ENCODE data around the gene WFDC5.
A peak's percentile ranks its signal among the peaks of the same experiment; 100 is the strongest.

Gene WFDC5

DNA sequence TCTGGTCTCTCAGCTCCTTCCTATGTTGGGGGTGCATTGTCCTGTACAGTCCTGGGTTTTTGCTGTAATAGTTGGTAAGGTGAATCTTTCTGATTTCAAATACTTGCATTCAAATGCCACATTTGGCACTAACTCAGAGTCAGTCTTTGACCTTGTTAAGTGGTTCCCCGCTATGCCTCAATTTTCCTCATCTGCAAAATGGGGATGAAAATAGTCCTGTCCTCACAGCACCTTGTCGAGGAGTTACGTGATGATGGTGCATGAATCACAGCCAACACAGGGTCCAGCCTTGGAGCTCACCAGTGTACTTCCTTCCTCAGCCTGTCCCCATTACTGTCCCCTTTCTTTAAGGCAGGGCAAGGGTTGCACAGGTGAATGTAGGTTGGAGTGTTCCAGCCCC lies 1.1 kb downstream of the WFDC5 start:
- DNase-seq = no peak

DNA sequence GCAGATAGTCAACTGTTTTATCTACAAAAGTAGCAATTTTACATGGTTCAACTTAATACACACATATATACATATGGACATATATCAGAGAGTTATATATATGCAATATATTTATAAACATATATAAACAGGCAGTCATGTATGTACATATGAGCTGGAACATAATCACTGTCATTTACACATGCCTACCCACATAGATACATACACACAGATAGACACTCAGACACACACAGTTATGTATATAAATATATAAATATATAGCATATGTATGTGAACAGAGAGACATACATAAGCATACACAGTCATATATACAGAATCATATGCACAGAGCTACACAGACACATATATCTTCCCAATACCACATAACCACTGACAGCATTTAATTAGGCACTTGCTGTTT lies 2.2 kb downstream of the WFDC5 start:
- no peak for DNase-seq

GRCh38 chr20:45111799-45112471 lies 3.0 kb downstream of the WFDC5 start:
- no peak for DNase-seq

DNA sequence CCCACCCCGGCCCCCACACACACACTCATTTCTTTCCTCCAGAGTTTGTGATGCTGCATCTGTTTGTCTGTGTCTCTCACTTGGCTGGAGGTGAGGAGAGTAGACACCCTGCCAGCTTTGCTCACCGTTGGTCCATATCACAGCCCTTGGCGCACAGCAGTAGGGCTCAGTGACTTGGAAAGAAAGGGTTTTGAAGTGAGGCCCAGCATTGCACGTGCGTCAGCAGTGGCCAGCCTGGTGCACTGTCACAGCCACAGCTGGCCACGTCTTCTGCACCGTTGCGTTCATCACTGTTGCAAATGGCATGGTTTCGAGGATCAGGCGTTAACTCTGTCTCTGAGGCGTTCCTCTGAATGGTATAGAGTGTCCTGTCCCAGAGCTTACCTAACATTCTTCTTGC lies 3.7 kb downstream of the WFDC5 start:
- DNase-seq = no peak

GRCh38 chr20:45110301-45110700 lies 4.7 kb downstream of the WFDC5 start:
- no peak for DNase-seq

DNA sequence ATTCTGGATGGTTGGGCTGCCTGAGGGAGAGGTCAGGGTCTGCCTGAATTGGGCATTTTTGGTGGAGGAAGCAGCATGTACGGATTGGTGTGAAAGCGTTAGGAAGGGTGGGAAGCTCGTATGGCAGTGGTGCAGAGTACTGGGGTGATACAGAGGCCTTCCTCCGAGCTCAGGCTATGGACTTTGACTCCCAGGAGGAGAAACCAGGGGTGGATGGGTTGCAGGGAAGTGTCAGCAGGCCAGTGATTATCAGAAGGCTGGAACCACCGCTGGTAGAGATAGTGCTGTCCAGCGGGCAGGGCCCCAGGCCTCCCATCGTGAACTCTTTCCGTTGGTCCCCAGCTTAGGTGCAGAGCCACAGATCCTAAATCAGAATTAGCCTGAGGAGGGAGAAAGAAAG lies 5.3 kb downstream of the WFDC5 start:
- DNase-seq = no peak

GRCh38 chr20:45105317-45105716 lies 9.7 kb downstream of the WFDC5 start:
- DNase-seq = no peak

DNA sequence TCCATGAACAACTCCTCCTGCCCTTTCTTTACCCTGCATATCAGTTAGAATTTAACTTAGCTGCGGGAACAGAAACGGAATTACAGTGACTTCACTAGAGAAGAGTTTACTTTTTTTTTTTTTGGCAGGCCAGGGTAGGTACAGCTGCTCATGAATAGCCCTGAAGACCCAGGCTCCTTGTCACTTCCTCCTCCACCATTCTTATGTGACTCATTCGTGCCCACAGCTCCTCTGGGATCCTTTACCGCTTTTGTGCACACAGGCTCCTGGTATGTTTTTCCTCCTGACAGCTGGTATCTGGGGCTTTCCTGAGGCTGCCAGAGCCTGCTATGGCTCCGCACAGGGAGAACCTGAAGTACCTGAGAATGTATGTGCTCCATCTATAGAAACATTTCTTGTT lies 10.2 kb downstream of the WFDC5 start:
- DNase-seq = no peak

DNA sequence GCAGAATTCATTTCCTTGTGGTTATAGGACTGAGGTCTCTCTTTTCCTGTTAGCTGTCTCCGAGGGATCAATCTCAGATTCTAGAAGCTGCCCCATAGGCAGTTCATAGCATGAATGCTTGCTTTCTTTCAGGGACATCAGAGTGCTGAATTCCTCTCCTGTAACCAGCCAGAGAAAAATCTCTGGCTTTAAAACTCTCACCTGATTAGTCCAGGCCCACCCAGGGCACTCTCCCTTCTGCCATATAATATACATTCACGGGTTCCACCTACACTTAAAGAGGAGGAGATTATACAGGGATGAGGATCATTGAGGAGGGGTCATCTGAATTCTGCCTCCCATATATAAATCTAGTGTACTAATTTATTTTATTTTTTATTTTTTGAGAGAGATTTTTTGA lies 11.9 kb downstream of the WFDC5 start:
- DNase-seq = no peak

GRCh38 chr20:45101333-45101850 lies 13.6 kb downstream of the WFDC5 start:
- DNase-seq = no peak

GRCh38 chr20:45100563-45101245 lies 14.3 kb downstream of the WFDC5 start, which contains the start of gene KCNS1:
Gene KCNS1 (minus strand): TSS chr20:45101127. CDS start chr20:45099236, 1,891 bp downstream.
- DNase-seq = no peak

GRCh38 chr20:45098103-45098773 lies 16.7 kb downstream of the WFDC5 start:
- peak; percentile 26 for DNase-seq

- DNase-seq = peak; percentile 49
These were observed 17.4 kb downstream of the WFDC5 start for GRCh38 chr20:45097485-45098102.

- no peak for DNase-seq
These were observed 18.2 kb downstream of the WFDC5 start for GRCh38 chr20:45096781-45097180.

GRCh38 chr20:45095805-45096238 lies 19.2 kb downstream of the WFDC5 start:
- DNase-seq = peak; percentile 52

GRCh38 chr20:45094864-45095574 lies 20.0 kb downstream of the WFDC5 start:
- no peak for DNase-seq

DNA sequence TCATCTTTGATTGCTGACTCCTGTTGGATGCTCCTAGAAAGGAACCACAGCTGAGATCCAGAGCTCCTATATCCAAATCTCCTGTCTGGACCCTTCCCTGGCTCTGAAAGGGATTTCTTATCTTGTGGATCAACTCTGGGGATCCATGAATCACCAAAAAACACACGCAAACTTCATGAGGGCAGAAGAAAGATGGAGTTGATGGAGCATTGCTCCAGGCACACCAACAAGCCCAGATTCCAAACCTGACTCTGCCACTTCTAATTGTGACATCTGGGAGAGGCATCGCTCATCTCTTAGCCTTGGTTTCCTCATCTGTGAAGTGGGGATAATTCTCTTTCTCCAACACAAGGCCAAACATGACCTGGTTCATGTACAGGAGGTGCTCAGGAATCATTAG lies 20.8 kb downstream of the WFDC5 start:
- no peak for DNase-seq

GRCh38 chr20:45092898-45093297 lies 22.1 kb downstream of the WFDC5 start:
- DNase-seq = no peak

- no peak for DNase-seq
These were observed 23.6 kb downstream of the WFDC5 start for GRCh38 chr20:45091366-45091765.

- DNase-seq = no peak
These were observed 24.5 kb downstream of the WFDC5 start for GRCh38 chr20:45090481-45090880.

- DNase-seq = no peak
These were observed 26.7 kb downstream of the WFDC5 start for GRCh38 chr20:45088247-45088646.

DNA sequence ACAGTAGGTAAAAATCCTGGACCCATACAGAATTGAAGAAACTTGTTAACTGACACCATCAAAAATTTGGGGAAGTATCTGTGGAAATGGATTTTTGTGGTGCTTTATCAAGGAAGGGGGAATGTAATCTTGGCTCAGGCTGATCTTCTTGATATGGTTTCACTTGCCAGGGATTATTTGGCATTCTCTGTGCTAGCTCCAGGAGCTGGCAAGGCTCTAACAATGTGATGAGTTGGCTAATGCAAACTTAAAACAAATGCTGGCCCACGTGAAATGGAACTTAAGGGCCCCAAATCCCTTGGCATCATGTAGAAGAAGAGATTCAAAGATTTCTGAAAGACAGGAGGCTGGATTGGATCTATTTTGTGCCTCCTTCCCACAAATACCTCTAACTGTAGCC lies 27.2 kb downstream of the WFDC5 start:
- no peak for DNase-seq

Measured in activated T-cell treated with anti-CD3 and anti-CD28 coated beads, Interleukin-2, amount 50 U/mL, for 1 hour (primary cell).